NCI-H2107 treated with DMSO at 0.1 percent for 48 hours (cell line): ENCODE data around the gene IGF1R.

Source experiments
- DNase-seq: peaks from one replicate; lab custom pipeline; 2025; ENCODE audit not compliant: unreplicated experiment; lab: John Stamatoyannopoulos, UW

The IGF1R gene

GRCh38 chr15:98794211-98794610, 145.9 kb downstream of the IGF1R start:
- DNase-seq = no peak

DNA sequence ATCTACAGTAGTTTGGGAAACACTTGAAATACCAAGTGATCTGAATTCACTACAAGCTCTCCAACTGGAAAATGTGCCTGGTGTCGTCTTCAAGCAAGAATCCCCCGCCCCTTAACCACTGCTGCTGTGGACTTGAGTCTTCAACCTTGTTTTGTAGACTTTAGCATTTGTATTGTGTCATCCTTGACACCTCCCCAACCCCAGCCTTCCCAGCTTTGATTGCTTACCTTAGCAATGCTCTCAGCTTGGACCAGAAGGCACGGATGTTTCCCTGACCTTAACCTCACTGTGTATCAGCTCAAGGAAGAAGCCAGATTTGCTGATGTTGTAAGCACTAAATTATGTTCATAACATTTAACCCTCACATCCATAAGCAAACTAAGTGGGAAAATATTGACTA, 146.4 kb downstream of the IGF1R start:
- no peak for DNase-seq

DNA sequence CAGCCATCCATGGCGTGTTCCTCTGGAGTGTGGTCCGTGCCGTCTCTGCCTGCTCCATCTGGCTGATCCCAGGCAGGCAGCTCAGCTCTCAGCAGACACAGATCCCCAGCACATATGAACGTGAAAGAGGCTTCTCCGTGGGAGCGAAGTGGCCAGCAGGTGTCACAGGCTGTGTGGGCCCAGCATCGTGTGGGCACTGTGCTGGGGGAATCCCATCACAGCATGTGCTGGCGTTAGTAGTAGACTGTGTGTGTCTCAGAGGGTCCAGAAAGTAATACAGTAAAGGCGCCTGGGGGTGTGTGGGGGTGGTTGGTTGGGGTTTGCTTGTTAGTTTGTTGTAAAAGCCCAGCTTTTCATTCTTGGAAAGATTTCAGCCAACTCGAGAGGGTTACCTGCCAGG, 147.6 kb downstream of the IGF1R start:
- DNase-seq = no peak

- no peak for DNase-seq
Measured at GRCh38 chr15:98796685-98797357, 148.5 kb downstream of the IGF1R start.

DNA sequence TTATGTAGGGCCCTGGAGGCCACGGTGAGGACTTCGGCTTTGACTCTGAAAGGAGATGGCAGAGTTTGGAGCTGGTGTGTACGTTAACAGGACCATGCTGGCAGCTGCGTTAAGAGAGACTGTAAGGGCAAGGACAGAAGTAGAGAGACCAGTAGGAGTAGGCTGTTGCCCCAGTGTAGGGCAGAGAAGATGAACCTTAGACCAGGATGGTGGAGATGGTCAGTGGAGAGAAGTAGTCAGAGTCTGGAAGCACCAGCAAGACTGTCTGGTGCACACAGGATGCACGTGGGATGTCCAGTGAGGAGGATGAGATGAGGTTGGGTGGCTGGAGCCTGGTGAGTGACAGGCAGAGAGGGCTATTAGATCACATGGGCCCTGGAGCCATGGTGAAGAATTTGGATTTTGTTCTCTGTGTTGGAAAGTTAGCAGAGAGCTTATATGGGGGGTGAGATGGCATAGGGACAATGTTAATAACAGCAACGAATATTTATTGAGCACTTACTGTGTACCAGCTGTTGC, 150.1 kb downstream of the IGF1R start:
- DNase-seq = no peak

DNA sequence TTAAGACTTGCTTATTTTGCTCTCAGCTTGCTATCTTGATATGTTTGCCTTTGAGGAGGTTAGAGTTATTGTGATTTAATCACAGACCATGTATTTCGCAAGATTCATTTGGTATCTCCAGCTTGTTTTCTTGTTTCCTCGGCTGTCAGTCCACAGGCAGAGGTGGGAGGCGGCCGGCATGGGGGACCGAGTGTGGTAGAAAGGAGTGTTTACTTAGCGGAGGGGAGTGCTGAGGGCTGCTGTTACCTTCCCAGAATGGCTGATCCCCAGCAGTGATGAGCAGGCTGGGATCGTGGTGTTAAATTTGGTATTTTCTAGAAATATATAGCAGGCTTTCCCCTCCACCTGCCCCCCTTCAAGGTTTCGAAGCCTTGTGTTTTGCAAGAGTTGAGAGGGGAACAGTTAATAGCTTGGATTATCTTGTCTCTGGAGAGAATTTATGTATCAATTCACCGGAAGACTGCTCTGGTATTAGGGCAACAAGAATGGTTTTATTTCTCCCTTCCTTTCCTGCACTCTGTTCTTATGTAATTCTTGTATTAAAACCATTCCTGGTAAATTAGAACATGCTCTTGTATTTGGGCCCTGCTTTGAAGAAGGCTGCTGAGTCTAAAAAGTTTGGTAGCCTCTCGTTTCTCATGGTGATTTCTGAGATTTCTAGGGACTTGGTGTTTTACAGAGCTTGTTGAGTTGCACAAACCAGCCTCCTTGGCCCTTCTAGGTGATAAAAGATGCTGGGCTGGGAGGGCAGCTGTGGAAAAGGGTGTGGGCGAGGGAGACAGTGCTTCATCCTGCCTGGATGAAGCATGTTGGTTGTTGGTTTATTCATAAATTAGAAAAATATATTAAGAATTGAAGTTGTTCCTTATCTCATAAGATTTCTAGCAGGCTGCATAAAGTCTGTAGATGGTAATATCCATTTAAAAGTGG, 151.4 kb downstream of the IGF1R start:
- DNase-seq = no peak

DNA sequence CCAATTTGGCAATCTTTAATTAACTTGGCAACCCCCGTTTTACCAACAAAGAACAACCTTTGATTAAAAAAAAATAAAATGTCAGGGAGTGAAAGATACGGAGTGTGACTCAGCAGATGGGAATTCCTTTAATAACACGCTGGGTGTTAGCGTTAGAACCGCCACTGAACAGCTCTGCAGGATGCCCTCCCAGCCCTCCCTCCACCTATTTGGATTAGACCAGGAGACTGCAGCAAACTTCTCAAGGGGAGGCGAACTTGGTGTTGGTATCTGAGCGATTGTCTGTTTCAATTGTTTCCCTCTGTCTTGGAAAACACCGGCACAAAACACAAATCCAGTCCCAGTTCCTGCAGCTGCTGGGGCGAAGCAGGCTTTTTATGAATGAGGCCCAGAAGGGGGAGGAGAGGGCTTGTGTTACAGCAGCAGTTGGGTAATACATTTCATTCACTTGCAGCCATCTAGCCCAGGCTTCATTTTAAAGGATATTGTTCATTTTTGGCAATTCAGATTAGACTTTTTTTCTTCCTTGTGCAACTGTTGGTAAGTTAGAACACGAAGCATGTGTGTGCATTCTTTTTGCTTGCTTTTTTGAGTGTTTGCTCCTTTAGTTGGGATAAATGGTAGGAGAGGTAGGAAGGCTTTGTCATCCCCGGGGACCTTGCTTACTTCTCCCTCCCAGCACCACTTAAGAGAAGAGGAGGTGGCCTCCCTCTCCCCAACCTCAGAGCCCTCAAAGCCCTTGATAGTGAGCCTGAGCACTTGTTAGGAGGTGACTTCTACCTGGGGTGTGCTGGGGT, 152.3 kb downstream of the IGF1R start:
- DNase-seq = peak; percentile 69

GRCh38 chr15:98801234-98801561, 152.9 kb downstream of the IGF1R start:
- DNase-seq = no peak

DNA sequence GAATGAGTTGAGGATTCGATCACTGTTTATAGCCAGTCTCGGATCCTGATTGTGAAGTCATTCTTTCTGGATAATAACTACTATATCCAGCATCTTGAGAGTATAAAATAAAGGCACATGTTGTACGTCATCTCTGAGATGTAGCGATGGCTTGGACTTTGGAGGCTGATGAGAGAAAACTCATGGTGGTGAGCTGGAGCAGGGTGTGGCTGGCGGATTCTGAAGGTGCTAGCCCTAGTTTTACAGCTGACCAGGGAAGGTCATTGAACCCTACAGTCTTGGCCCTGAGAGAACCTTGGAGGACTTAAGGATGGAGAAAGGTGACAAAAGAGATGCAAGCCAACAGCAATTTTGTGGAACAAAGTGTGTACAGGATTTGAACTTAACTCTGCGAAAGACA, 153.8 kb downstream of the IGF1R start:
- no peak for DNase-seq

DNA sequence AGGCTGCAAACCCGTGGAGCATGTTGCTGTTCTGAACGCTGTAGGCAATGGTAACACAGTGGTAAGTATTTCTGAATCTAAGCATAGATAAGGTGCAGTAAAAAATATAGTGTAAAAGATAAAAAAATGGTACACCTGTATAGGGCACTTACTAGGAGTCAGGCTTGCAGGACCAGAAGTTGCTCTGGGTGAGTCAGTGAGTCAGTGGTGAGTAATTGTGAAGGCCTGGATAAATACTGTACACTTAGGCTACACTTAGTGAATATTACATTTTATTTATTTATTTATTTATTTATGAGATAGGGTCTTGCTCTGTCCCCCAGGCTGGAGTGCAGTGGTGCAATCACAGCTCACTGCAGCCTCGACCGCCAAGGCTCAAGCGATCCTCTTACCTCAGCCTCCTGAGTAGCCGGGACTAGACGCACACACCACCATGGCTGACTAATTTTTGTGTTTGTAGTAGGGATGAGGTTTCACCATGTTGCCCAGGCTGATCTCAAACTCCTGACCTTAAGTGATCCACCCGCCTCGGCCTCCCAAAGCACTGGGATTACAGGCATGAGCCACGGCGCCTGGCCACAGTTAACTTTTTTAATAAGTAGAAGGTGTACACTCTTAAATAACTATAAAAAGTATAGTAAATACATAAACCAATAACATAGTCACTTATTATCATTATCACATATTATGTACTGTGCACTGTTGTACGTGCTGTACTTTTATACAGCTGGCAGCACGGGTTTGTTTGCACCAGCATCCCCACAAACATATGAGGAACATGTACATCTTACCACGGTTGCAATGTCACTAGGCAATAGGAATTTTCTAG, 155.1 kb downstream of the IGF1R start:
- DNase-seq = no peak

DNA sequence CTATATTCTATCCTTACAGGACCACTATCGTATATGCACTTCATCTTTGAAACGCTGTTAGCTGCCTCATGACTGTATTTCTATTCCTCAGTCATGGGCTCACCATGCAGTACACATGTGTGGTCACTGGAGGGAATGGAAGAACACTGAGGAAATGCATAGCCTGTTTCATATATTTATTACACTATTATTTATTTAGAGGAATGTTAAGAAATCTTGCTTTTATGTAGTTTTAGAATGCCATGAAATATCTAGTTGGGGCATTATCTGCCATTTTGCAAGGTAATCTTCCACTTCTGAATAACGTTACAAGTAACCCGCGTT, 155.7 kb downstream of the IGF1R start:
- no peak for DNase-seq

DNA sequence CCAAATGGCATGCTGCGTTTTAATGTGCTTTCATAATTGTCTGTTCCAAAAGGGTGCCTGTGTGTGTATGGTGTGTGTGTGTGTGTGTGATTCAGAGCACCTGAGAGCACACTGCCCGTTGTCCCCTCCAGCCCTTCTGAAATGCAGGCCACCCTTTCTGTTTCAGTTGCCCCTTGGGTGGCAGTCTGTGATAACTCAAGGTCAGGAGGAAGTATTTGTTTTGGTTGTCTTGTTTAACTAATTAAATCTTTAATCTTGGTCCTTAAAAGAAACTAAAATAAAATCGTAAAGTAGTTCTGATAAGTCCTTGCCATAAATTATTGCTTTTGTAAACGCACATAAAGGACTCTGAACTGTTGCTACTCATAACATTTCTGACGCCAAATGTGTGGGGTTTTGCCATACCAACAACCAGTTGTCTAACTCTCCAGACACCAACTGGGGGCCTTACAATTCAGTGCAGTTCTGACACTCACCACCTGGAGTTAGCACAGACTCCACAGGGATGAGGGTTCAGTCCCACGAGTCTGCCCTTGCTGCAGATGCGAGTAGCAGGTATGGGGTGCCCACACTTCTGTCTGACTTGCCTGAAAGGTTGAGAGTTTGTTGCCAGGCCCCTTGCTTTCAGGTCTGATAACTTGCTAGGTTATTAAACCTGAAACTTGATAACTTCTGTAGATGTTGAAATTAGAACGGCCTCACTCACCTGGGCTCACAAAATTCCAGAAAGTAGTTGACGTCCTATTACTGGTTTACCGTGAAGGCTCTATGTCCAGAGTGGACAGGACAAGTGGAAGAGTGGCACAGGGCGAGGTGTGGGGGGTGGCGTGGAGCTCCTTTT, 157.3 kb downstream of the IGF1R start:
- DNase-seq = no peak

DNA sequence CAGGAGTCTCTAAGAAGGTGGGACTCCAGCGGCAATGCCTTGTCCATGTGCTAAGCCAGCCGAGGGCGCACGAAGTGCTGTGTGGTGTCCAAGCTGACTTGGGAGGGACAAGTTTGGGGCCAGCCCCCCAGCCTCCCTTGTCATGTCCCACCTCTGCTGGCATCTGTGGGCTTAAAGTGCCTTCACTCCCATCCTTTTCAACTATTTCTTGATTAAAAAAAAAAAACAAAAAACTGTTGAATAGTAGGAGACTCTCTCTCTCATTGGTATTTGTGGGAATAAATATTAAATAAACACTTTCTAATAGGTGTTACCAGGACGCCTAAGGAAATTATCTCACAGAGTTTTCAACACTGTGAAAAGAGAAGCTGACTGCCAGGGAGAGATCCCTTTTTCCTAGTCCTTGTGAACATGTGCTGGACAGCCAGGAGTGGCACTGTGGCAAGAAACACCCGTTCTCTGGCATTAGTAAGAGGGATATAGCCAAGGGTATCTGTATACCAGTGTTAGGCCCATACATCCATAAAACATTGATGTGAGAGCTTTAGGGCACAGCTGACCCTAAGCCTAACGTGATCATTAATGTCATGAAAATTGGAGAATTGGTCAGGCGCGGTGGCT, 158.0 kb downstream of the IGF1R start:
- DNase-seq = no peak

GRCh38 chr15:98807262-98807661, 158.9 kb downstream of the IGF1R start:
- no peak for DNase-seq

DNA sequence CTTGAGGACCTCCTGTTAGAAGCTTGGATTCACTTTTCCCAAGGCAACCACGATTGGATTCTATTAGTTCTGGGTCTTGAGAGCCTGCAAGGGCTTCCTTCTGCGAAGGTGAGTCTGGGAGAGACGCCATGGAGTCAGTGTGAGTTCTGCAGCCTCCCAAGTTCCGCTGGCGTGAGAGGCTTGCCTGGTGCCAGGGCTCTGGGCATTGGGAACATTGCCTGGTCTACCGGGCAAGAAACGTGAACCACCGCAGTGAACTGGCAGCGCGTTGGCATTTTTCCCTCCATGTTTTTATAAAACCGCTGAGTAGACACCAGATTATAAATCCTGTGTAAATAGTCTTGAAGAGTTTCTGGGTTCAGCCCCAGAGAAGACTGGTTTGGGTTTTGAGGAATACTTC, 160.9 kb downstream of the IGF1R start:
- DNase-seq = no peak

GRCh38 chr15:98812716-98813446, 164.5 kb downstream of the IGF1R start:
- DNase-seq = no peak

GRCh38 chr15:98813951-98814350, 165.6 kb downstream of the IGF1R start:
- no peak for DNase-seq

- DNase-seq = no peak
Measured at GRCh38 chr15:98815207-98815606, 166.9 kb downstream of the IGF1R start.

DNA sequence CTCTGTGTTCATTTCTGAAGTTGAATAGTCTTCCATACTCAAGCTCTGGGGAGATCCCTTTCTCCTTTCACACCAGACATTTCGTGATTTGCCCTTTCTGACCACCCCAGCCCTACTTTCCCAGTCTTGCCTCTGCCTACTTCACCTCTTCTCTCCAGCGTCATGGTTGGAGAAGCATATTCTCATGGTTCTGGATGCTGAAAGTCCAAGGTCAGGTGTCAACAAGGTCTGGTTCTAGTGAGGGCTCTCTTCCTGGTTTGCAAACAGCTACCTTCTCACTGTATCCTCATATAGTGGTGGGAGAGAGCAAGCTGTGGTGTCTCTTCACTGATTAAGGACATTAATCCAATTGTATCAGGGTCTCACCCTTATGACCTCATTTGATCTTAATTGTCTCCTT, 169.4 kb downstream of the IGF1R start:
- no peak for DNase-seq
